Right lobe of liver (tissue), 6 donors: ENCODE data around the gene NSMF. TPM values are rescaled to one million over a fixed set of nuclear protein-coding genes. Genes with fewer than 3 reads are reported as not detected.
"Not testable (repeated sequence)": the region's sequence is repeated elsewhere in the genome, so short reads cannot be mapped to it uniquely, and the experiment has no call there.

Experiments used
- ATAC-seq, 4 donors: fragments of 200-7000 bp; cut with Tn5 transposase; one replicate each; pipeline ENCODE4 v1.9.1; 2020; ENCODE audit warnings: mild to moderate bottlenecking in 4 of 4, moderate library complexity in 4 of 4
- DNase-seq, 3 donors: peaks; one replicate each; pipeline ENCODE4 v3.0.0-alpha.2; 2020
- H3K27ac ChIP-seq, 3 donors: fragments of 200-600 bp; one replicate each; pipeline ENCODE4 v1.8.0; 2022
- H3K27me3 ChIP-seq, 2 donors: fragments of 200-600 bp; one replicate each; pipeline ENCODE4 v1.8.0; 2022
- H3K36me3 ChIP-seq, 4 donors: fragments of 200-600 bp; sonication (generic) in 1 of 4; one replicate each; pipeline versions ENCODE4 v1.5.1 to v1.8.0; 2017 to 2022; ENCODE audit warnings: control low read depth in 1 of 4
- H3K4me1 ChIP-seq, 4 donors: fragments of 200-600 bp; sonication (generic) in 1 of 4; one replicate each; pipeline versions ENCODE4 v1.5.1 to v1.8.0; 2017 to 2022; ENCODE audit warnings: control low read depth in 1 of 4
- H3K4me3 ChIP-seq, 3 donors: fragments of 200-600 bp; one replicate each; pipeline ENCODE4 v1.8.0; 2022
- H3K9me3 ChIP-seq, 4 donors: fragments of 200-600 bp; sonication (generic) in 1 of 4; one replicate each; pipeline versions ENCODE4 v1.5.1 to v1.8.0; 2017 to 2022; ENCODE audit warnings: control low read depth in 1 of 4
- POLR2A ChIP-seq: fragments of 450-650 bp; IDR thresholded peaks from one replicate; pipeline ENCODE4 v1.6.1; 2017; ENCODE audit warnings: antibody characterized with exemption, mild to moderate bottlenecking
- WGBS: methylation state at CpG from one replicate; pipeline ENCODE4 v1.1.6; 2018; ENCODE audit warnings: low coverage, low lambda C conversion rate; ENCODE audit not compliant: insufficient coverage; ENCODE audit errors: missing lambda C conversion rate; 5-methylcytosine and 5-hydroxymethylcytosine counted together
- intact Hi-C, 2 donors: fragments of 100-400 bp; cut with DNase I; formaldehyde crosslinking; loops; one replicate each; pipeline versions ENCODE4 v1.11.2 to v1.14.1; 2022
- total RNA-seq, 6 experiments: library from RNA; depleted of rRNA in 2 of 6; stranded (reverse); fragments of >200 nt in 2 of 6; fragmentation: NEBNext Ultra II Directional in 3 of 6; extraction: Animal tissue kit (Norgen Biotek cat#: 25700) in 3 of 6; gene quantifications; one replicate each; pipeline versions ENCODE4 v1.1.0 to v1.2.4, GENCODE V29; 2016 to 2023
- TF ChIP-seq, protein P1 (sequence below), 4 donors: fragments of 200-600 bp in 3 of 4; fragments of 450-650 bp in 1 of 4; IDR thresholded peaks; one replicate each; pipeline versions ENCODE4 v1.5.1 to v1.8.0; 2016 to 2022; ENCODE audit warnings: antibody characterized with exemption in 4 of 4, mild to moderate bottlenecking in 2 of 4
- donor health status: DM: no; HTN: yes; CAD: no.
- donor health status: DM: no; HTN: no; CAD: no.
- donor health status: DM: no; HTN: no; CAD: no.
- donor health status: DM: no; HTN: yes; CAD: no.
- donor health status: DM: no; HTN: yes; CAD: no.

NSMF gene
- total RNA-seq, 6 experiments from 2014 or later = 15.6 to 55.4 (median 20.1) TPM

DNA sequence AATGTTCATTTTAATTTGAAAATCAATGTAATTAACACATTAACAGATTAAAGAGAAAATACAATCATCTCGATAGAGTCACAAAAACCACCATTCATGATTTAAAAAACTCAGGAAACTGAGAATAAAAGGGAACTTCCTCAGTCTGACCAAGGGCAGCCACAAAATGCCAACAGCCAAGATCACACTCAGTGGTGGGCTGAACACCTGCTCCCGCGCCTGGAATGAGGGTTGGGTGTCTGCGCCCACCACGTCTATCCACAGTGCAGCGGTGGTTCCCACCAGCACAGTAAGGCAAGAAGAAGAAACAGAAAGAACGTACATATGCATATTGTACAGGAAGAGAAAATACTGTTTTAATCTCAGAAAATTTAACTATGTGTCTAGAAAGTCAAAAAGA lies 11.7 kb upstream of the NSMF start:
- DNase-seq (no peak), ATAC-seq (no peak)
- H3K36me3 ChIP-seq = no peaks in the 10 kb centered on the region
- intact Hi-C loops = no loop called here
- H3K27me3 ChIP-seq = no peaks in the 10 kb centered on the region
- peaks cover 0 to 9% (median 0%) of the 10 kb centered on the region in 4 donors for H3K9me3 ChIP-seq
- no peak overlapping the region for H3K27ac ChIP-seq
- WGBS = 58% methylated on average over 7 of the region's 7 CpGs
- no peaks in the 10 kb centered on the region for H3K4me1 ChIP-seq
- TF ChIP-seq, protein P1, sequence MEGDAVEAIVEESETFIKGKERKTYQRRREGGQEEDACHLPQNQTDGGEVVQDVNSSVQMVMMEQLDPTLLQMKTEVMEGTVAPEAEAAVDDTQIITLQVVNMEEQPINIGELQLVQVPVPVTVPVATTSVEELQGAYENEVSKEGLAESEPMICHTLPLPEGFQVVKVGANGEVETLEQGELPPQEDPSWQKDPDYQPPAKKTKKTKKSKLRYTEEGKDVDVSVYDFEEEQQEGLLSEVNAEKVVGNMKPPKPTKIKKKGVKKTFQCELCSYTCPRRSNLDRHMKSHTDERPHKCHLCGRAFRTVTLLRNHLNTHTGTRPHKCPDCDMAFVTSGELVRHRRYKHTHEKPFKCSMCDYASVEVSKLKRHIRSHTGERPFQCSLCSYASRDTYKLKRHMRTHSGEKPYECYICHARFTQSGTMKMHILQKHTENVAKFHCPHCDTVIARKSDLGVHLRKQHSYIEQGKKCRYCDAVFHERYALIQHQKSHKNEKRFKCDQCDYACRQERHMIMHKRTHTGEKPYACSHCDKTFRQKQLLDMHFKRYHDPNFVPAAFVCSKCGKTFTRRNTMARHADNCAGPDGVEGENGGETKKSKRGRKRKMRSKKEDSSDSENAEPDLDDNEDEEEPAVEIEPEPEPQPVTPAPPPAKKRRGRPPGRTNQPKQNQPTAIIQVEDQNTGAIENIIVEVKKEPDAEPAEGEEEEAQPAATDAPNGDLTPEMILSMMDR (IDR thresholded peaks at IDR 0.05) = no peak
- no peak for TF ChIP-seq POLR2A
- no peak overlapping the region for H3K4me3 ChIP-seq

DNA sequence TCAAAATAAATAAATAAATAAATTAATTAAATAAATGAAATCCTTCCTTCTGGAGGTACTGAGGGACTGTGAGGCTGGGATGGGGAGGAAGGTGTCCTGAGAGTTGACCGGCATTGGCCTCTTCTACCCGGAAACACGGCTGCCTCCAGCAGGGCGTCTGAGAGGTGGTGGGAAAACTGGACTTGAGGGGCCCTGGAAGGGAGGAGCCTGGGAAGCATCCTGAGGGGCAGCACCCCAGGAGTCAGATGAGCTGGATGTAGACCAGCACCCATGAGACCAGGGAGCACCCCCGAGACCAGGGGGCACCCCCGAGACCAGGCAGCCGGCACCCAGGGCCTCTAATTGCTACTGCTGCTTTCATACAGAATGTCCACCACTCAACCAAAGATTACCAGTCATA lies 8.8 kb upstream of the NSMF start:
- ATAC-seq (no peak), DNase-seq (peak in 1 of 3 donors; percentile 40)
- no peaks in the 10 kb centered on the region for H3K4me1 ChIP-seq

DNA sequence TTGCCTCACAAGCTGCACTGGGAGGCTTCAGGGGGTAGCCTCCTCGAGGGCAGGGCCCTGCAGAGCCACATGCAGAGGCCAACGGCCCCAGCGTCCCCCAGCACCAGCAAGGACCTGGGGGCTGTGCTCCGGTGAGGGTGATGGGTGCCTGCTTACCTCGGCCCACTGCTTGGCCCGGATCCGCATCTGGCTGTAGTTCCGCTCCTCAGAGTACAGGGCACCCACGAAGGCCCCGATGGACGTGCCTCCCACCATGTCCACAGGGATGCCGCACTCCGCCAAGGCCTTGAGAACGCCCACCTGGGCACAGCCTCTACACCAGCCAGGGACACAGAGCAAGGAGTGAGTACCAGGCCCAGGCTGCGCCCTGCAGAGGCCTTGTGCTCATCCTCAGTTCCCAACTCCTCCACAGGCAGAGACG lies 8.0 kb upstream of the NSMF start:
- no CpG with 5 or more reads among the region's 16 CpGs for WGBS
- H3K27ac ChIP-seq = no peak overlapping the region
- H3K36me3 ChIP-seq = no peaks in the 10 kb centered on the region
- intact Hi-C loops = no loop called here
- H3K4me1 ChIP-seq = no peaks in the 10 kb centered on the region
- DNase-seq (no peak), ATAC-seq (no peak)
- no peaks in the 10 kb centered on the region for H3K9me3 ChIP-seq
- no peak overlapping the region for H3K4me3 ChIP-seq
- no peaks in the 10 kb centered on the region for H3K27me3 ChIP-seq
- TF ChIP-seq, protein P1 (IDR thresholded peaks at IDR 0.05) = no peak
- TF ChIP-seq POLR2A = no peak

More for the DNA sequence above, 8.8 kb upstream of the NSMF start:
- TF ChIP-seq, protein P1 (IDR thresholded peaks at IDR 0.05) = no peak
- TF ChIP-seq POLR2A = no peak
- WGBS = 92% methylated on average over 2 of the region's 7 CpGs
- no peak overlapping the region for H3K27ac ChIP-seq
- H3K9me3 ChIP-seq = no peaks in the 10 kb centered on the region
- no peak overlapping the region for H3K4me3 ChIP-seq
- H3K27me3 ChIP-seq = no peaks in the 10 kb centered on the region
- intact Hi-C loops = no loop called here
- H3K36me3 ChIP-seq = no peaks in the 10 kb centered on the region

DNA sequence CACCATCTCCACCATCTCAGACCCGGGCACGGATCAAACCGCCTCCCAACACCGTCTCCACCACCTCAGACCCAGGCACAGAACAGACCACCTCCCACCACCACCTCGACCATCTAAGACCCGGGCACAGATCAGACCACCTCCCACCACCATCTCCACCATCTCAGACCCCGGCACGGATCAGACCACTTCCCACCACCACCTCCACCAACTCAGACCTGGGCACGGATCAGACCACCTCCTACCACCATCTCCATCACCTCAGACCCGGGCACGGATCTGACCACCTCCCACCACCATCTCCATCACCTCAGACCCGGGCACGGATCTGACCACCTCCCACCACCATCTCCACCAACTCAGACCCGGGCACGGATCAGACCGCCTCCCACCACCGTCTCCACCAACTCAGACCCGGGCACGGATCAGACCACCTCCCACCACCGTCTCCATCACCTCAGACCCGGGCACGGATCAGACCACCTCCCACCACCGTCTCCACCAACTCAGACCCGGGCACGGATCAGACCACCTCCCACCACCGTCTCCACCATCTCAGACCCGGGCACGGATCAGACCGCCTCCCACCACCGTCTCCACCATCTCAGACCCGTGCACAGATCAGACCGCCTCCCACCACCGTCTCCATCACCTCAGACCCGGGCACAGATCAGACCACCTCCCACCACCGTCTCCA lies 7.4 kb upstream of the NSMF start:
- H3K27ac ChIP-seq, H3K36me3 ChIP-seq, ATAC-seq, H3K4me1 ChIP-seq, H3K9me3 ChIP-seq, intact Hi-C loops, DNase-seq, H3K27me3 ChIP-seq, H3K4me3 ChIP-seq: not testable (repeated sequence)
- 88% methylated on average over 28 of the region's 35 CpGs for WGBS

DNA sequence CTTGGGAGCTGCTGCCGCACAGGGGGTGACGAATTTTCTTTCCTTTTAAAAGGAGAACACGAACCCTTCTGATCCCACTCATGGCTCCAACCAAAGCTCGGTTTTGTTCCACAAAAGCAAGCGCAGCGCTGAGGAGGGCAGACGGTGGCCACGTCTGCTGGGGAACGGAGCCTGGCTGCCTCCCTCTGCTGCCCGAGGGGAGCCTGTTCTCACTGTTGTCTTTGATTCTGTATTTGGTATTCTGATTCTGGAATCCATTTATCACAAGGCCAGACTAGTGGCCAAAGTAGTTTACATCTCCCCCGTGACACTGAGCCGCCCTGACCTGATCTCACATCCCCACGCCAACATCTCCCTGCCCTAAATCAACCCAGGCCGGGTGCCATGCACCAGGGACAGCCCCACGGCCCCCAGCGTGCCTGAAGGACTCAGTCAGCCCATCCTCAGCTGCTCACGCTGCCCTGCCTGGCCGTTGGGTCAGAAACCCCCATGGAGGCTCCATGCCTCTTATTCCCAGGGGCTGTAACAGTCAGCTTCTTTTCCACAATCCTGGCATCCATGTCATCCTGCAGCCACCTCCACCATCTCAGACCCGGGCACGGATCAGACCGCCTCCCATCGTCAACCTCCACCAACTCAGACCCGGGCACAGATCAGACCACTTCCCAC lies 6.7 kb upstream of the NSMF start:
- no peaks in the 10 kb centered on the region for H3K36me3 ChIP-seq
- H3K27ac ChIP-seq = no peak overlapping the region
- TF ChIP-seq, protein P1 (IDR thresholded peaks at IDR 0.05) = no peak
- no peak for TF ChIP-seq POLR2A
- ATAC-seq = no peak
- no peak for DNase-seq
- H3K4me1 ChIP-seq = no peaks in the 10 kb centered on the region
- no peak overlapping the region for H3K4me3 ChIP-seq
- intact Hi-C loops = no loop called here
- H3K27me3 ChIP-seq = no peaks in the 10 kb centered on the region
- WGBS = 90% methylated on average over 11 of the region's 23 CpGs
- no peaks in the 10 kb centered on the region for H3K9me3 ChIP-seq
